ENCODE data around the gene PCDH17.

Gene PCDH17

DNA sequence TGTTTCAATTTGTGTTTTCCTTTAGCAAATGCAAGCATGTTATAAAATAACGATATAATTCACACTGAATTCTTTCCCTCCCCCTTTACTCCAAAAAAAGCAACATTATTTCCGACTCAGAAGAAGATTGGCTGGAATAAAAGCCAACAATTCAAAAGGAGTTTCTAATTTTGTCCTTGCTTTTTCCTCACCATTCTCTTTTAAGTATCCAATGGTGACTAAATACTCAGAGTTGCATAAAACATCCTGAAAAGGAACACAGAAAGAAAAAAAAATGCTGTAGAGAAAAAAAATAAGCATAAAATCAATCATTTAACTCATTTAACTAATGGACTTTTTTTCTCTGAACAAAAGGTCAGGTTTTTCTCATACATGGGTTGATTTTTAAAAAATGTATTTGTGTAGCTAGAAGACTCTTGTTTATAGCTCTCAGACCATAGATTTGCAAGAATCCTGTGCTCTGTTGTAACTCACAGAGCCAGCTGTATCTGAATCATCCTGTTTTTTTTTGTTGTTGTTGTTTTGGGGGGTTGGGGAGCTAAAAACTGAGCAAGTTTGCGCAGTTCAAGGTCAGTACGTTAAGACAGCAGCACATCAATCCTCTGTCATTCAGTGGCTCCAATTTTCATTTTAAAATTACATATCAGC is 108.1 kb downstream of the PCDH17 start:
- no peak for DNase-seq (ENCODE audit: low spot score)

DNA sequence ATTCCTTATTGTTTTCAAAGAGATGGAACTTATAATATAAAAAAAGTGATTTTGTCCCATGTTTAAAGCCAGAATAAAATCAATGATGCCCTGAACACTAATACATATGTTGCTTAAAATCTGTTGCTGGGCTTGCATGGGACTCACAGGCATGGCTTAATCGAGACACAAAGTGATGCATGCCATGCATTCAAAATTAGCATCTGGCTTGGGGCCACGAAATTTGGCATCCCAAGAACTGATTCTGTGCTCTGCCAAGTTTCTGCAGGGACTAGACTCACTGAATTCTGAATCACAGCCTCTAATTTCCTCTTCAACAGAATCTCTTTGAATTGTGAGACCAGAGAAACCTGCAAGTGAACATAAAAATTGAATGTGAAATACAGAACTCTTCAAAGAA is 109.2 kb downstream of the PCDH17 start:
- DNase-seq (ENCODE audit: low spot score): peak; percentile 52

DNA sequence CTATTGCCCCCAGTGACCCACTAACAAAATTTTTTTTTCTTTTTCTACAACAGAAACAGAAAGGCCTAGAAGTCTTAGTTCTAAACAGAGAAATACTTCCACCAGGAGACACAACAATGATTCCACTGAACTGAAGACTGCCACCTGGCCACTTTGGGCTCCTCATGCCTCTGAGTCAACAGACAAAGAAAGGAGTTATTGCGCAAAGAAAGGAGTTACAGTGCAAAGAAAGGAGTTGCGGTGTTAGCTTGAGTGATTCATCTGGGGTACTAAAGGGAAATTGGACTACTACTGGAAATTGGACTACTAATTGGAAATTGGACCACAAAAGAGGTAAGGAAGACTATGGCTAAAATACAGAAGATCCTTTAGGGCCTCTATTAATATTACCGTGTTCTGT is 116.6 kb downstream of the PCDH17 start:
- no peak for DNase-seq (ENCODE audit: low spot score)

DNA sequence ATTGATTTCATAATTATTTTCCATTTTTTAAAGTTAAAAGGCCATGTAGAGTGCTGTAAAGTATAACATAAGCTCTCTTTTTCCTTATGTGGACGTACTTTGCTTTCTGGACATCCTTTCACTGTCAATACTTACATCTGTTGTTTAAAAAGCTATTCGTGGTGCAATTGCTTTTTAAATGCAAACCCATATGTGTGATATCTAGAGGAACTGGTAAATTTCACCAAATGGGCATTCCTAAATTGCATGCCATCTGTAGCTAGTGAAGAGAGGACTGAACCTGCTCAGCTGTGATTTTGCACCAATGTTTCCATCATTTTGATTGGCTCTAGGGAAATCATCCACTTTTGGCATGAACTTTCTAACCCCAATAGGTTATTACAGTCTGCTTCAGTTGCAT is 129.4 kb downstream of the PCDH17 start:
- no peak for DNase-seq (ENCODE audit: low spot score)

DNA sequence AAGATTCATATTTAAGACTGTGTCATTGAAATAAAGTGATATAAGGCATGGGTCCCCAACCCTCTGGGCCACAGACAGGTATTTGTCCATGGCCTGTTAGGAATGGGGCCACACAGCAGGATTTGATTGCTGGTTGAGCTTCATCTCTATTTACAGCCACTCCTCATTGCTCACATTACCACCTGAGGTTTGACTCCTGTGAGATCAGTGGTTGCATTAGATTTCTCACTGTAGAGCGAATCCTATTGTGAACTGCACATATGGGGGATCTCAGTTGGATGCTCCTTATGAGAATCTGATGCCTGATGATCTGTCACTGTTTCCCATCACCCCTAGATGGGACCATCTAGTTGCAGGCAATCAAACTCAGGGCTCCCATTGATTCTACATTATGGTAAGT is 132.1 kb downstream of the PCDH17 start:
- no peak for DNase-seq (ENCODE audit: low spot score)
